GM23248 (cell line): ENCODE data around the gene LRRC63. TPM values are rescaled to one million over a fixed set of nuclear protein-coding genes. Genes with fewer than 3 reads are reported as not detected.
A peak's percentile ranks its signal among the peaks of the same experiment; 100 is the strongest.

Experiments
- DNase-seq: peaks from one replicate; pipeline ENCODE4 v3.0.0-alpha.2; 2015
- H2AFZ ChIP-seq: fragments of 200-600 bp; sonication (generic); 2 replicates; pipeline ENCODE4 v1.6.1; 2016; ENCODE audit warnings: antibody characterized with exemption
- H3F3A ChIP-seq: fragments of 200-600 bp; sonication (generic); 2 replicates; pipeline ENCODE4 v1.6.1; 2016; ENCODE audit warnings: mild to moderate bottlenecking, antibody characterized with exemption, mixed run types; ENCODE audit not compliant: insufficient read depth
- H3K27ac ChIP-seq: fragments of 200-600 bp; sonication (generic); 2 replicates; pipeline ENCODE4 v1.5.1; 2016; ENCODE audit warnings: mild to moderate bottlenecking
- H3K27me3 ChIP-seq: fragments of 200-600 bp; sonication (generic); replicated peaks from 2 replicates; pipeline ENCODE4 v1.6.1; 2016; ENCODE audit warnings: mild to moderate bottlenecking; ENCODE audit not compliant: insufficient read depth
- H3K36me3 ChIP-seq: fragments of 200-600 bp; sonication (generic); 2 replicates; pipeline ENCODE4 v1.6.1; 2016; ENCODE audit warnings: low read depth, mild to moderate bottlenecking
- H3K4me1 ChIP-seq: fragments of 200-600 bp; sonication (generic); 2 replicates; pipeline ENCODE4 v1.6.1; 2016; ENCODE audit warnings: mild to moderate bottlenecking; ENCODE audit not compliant: insufficient read depth
- H3K4me2 ChIP-seq: fragments of 200-600 bp; sonication (generic); one replicate; pipeline ENCODE4 v1.6.1; 2016; ENCODE audit warnings: mild to moderate bottlenecking; ENCODE audit not compliant: unreplicated experiment
- H3K4me3 ChIP-seq: fragments of 200-600 bp; sonication (generic); 2 replicates; pipeline ENCODE4 v1.5.1; 2016; ENCODE audit warnings: mild to moderate bottlenecking
- H3K79me2 ChIP-seq: fragments of 200-600 bp; sonication (generic); 2 replicates; pipeline ENCODE4 v1.6.1; 2016; ENCODE audit warnings: mild to moderate bottlenecking; ENCODE audit not compliant: insufficient read depth
- H3K9ac ChIP-seq: fragments of 200-600 bp; sonication (generic); 2 replicates; pipeline ENCODE4 v1.6.1; 2016; ENCODE audit warnings: mild to moderate bottlenecking
- H3K9me2 ChIP-seq: fragments of 200-600 bp; sonication (generic); 2 replicates; pipeline ENCODE4 v1.6.1; 2016; ENCODE audit warnings: mixed run types, mild to moderate bottlenecking, moderate library complexity; ENCODE audit not compliant: insufficient read depth
- H3K9me3 ChIP-seq: fragments of 200-600 bp; sonication (generic); one replicate; pipeline ENCODE4 v1.6.1; 2017; ENCODE audit warnings: low read depth
- H4K20me1 ChIP-seq: fragments of 200-600 bp; sonication (generic); 2 replicates; pipeline ENCODE4 v1.6.0; 2016; ENCODE audit not compliant: insufficient read depth
- EZH2 ChIP-seq: fragments of 200-600 bp; sonication (generic); IDR thresholded peaks from 2 replicates; pipeline ENCODE4 v1.6.1; 2018; ENCODE audit warnings: antibody characterized with exemption, mild to moderate bottlenecking; ENCODE audit not compliant: insufficient read depth, poor library complexity, severe bottlenecking
- EZH2phosphoT487 ChIP-seq: fragments of 200-600 bp; sonication (generic); IDR thresholded peaks from 2 replicates; pipeline ENCODE4 v1.6.1; 2018; ENCODE audit warnings: antibody characterized with exemption, moderate library complexity, mild to moderate bottlenecking, low read depth; ENCODE audit not compliant: insufficient read depth
- WGBS, 2 experiments: methylation state at CpG; one replicate each; pipeline ENCODE4 v1.1.6; 2015 to 2017; ENCODE audit warnings: low lambda C conversion rate in 2 of 2, low coverage in 1 of 2; ENCODE audit errors: missing lambda C conversion rate in 2 of 2; 5-methylcytosine and 5-hydroxymethylcytosine counted together
- in situ Hi-C: fragments of 300-500 bp; cut with MboI; formaldehyde crosslinking; loops from 2 replicates; pipeline ENCODE4 v1.15.0; 2020
- polyA plus RNA-seq: library from polyadenylated mRNA; unstranded; fragments of >200 nt; fragmentation: Nextera tagmentation; extraction: Ambion mirVana; gene quantifications from 2 replicates; pipeline ENCODE4 v1.2.1, GENCODE V29; 2016
- total RNA-seq: library from RNA; depleted of rRNA; stranded (reverse); fragments of >200 nt; shearing (Covaris generic); gene quantifications from 2 replicates; pipeline ENCODE4 v1.2.3, GENCODE V29; 2014

The LRRC63 gene
- total and polyA plus RNA-seq, 2 experiments from 2014 or later = not detected

DNA sequence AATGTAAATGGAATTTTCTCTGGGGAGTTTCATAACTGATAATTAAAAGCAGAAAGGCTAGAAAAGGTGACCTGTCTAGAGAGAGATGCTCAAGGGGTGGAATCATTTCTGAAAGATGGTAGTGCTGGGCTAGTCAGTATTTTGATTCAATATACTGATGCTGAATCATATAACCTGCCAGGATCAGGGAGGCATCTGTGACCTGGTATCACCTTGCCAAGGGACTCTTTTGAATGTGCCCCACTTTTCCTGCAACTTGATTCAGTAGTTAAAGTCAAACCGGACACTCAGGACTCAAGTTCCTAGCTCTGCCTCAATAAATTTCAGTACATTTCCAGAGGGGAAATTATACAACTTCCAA, 45.5 kb upstream of the LRRC63 start:
- TF ChIP-seq EZH2phosphoT487 = no peak
- no peak for TF ChIP-seq EZH2
- Histone ChIP-seq H2AFZ (no peak overlapping the region), H3F3A (no peaks in the 10 kb centered on the region), H3K9me2 (no peaks in the 10 kb centered on the region), H3K9ac (no peak overlapping the region), H3K36me3 (no peaks in the 10 kb centered on the region), H3K27me3 (peaks cover 9% of the 10 kb centered on the region), H3K79me2 (no peaks in the 10 kb centered on the region), H4K20me1 (no peaks in the 10 kb centered on the region), H3K27ac (no peak overlapping the region), H3K4me3 (no peak overlapping the region), H3K4me1 (no peaks in the 10 kb centered on the region), H3K9me3 (no peaks in the 10 kb centered on the region), H3K4me2 (no peak overlapping the region)
- in situ Hi-C loops = no loop called here
- 83 to 93% methylated on average over 1 of the region's 1 CpG for WGBS, 2 experiments
- DNase-seq = no peak

DNA sequence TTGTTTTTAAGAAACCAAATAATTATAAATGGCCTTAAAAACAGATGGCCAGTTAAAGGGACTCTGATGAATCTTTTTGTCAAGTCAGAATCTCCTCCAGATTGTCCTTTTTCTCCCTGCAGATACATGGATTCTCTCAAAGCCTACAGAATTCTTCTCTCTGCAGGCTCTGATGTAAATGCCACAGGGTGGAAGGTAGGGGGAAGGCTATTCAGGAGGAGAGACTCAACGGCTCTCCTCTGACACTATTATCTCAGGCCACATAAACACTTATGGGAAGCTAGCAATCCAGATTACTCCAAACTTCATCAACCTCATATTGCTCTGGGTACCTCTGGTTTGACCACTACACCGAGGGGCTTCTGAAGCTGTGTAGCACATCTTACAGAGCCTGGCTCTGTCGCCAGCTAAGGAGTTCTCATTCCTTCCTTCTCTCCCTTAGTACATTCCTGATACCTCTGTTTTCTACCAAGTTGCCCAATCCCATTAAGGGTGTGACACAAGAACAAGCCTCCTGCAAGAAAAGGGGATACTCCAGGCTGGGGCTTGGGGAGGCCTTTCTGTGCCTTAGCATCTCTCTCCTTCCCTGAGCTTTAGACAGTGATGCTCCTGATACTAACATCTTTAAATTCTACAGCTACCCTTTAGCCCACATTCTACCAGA, 44.6 kb upstream of the LRRC63 start:
- Histone ChIP-seq H3F3A (no peaks in the 10 kb centered on the region), H2AFZ (no peak overlapping the region), H3K9ac (no peak overlapping the region), H4K20me1 (no peaks in the 10 kb centered on the region), H3K4me3 (no peak overlapping the region), H3K27ac (no peak overlapping the region), H3K79me2 (no peaks in the 10 kb centered on the region), H3K27me3 (peaks cover 9% of the 10 kb centered on the region), H3K36me3 (no peaks in the 10 kb centered on the region), H3K4me1 (no peaks in the 10 kb centered on the region), H3K9me3 (no peaks in the 10 kb centered on the region), H3K4me2 (no peak overlapping the region), H3K9me2 (no peaks in the 10 kb centered on the region)
- in situ Hi-C loops = no loop called here
- WGBS, 2 experiments = 32 to 33% methylated on average over 3 of the region's 3 CpGs
- TF ChIP-seq EZH2 (no peak), EZH2phosphoT487 (no peak)
- DNase-seq = no peak

DNA sequence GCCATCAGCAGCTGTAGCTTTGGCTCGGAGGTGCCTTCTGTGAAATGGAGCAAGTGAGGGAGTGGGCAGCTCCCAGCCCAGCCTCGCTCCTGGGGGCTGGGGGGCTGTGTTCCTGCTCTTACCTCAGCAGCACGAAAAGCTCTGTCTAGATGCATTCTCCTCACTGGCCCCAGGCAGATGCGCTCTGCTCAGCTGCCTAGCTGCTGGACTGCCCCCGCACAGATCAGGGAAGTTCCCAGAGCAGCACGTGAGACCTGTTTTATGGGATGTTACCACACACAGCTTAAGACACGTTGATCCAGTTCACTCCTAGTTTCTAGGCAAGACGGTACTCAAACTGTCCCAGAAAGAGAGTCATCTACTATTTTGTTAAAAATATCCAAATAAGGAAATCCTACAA, 43.4 kb upstream of the LRRC63 start:
- TF ChIP-seq EZH2 (no peak), EZH2phosphoT487 (no peak)
- no peak overlapping the region for H3K4me2 ChIP-seq
- in situ Hi-C loops = no loop called here
- H3K9ac ChIP-seq = no peak overlapping the region
- no peaks in the 10 kb centered on the region for H4K20me1 ChIP-seq
- peak; percentile 38 for DNase-seq
- no peak overlapping the region for H2AFZ ChIP-seq
- no peaks in the 10 kb centered on the region for H3K9me2 ChIP-seq
- H3K27ac ChIP-seq = no peak overlapping the region
- H3K4me1 ChIP-seq = no peaks in the 10 kb centered on the region
- no peaks in the 10 kb centered on the region for H3K36me3 ChIP-seq
- H3K4me3 ChIP-seq = no peak overlapping the region
- H3K79me2 ChIP-seq = no peaks in the 10 kb centered on the region
- peaks cover 9% of the 10 kb centered on the region for H3K27me3 ChIP-seq
- WGBS, 2 experiments = 50 to 52% methylated on average over 8 of the region's 8 CpGs
- no peaks in the 10 kb centered on the region for H3K9me3 ChIP-seq
- H3F3A ChIP-seq = no peaks in the 10 kb centered on the region

DNA sequence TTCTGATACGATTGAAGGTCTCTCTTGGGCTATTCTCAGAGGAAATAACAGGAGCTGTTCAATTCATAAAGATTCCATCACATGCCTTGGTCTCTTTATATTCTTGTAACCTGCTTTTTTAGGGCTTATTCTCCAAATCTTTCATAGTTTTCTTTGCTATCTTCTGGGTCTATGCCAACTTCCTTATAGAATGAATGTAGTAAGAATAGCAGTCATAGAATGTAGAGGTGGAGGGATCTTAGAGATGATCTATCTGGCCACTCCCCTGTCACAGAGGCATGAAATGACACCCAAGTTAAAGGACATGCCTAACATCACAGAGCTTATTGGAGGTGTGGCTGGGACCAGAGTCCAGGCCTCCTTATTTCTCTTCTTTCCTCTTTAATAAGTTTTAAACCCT, 42.9 kb upstream of the LRRC63 start:
- 0 to 3% methylated on average over 1 of the region's 1 CpG for WGBS, 2 experiments
- Histone ChIP-seq H3K27ac (no peak overlapping the region), H3K4me1 (no peaks in the 10 kb centered on the region), H3K79me2 (no peaks in the 10 kb centered on the region), H3K9ac (no peak overlapping the region), H3K4me3 (no peak overlapping the region), H3K27me3 (peaks cover 9% of the 10 kb centered on the region), H4K20me1 (no peaks in the 10 kb centered on the region), H3K9me3 (no peaks in the 10 kb centered on the region), H2AFZ (no peak overlapping the region), H3K9me2 (no peaks in the 10 kb centered on the region), H3F3A (no peaks in the 10 kb centered on the region), H3K36me3 (no peaks in the 10 kb centered on the region), H3K4me2 (no peak overlapping the region)
- DNase-seq = no peak
- in situ Hi-C loops = no loop called here
- TF ChIP-seq EZH2 (no peak), EZH2phosphoT487 (no peak)
